Endothelial cell of umbilical vein (primary cell): Measurements from ENCODE around the gene GLUD2. TPM values are rescaled to one million over a fixed set of nuclear protein-coding genes. Genes with fewer than 3 reads are reported as not detected.

Experiments
- BruUV-seq: library from RNA; stranded (reverse); fragments of 400-500 nt; replicated peaks from 2 replicates; lab custom pipeline; 2021; lab: Mats Ljungman, UMichigan
- CTCF ChIA-PET: fragments of 300-600, 350-600 bp; sonication (Branson Sonifier 250); formaldehyde crosslinking; loops from one replicate; lab custom pipeline; 2021; ENCODE audit warnings: antibody characterized with exemption, inconsistent platforms; lab: Charles Lee
- POLR2A ChIA-PET: fragments of 300-600, 350-600 bp; sonication (Branson Sonifier 250); formaldehyde crosslinking; loops from one replicate; lab custom pipeline; 2021; ENCODE audit warnings: antibody characterized with exemption, inconsistent platforms; lab: Charles Lee
- DNase-seq: peaks from one replicate; pipeline ENCODE4 v3.0.0-alpha.2; 2011; ENCODE audit warnings: low read depth, low spot score
- FAIRE-seq: peaks from 2 replicates; lab custom pipeline; 2011; peaks lifted over from hg19 to GRCh38; lab: Jason Lieb, UNC
- H2AFZ ChIP-seq: 2 replicates; pipeline ENCODE4 v1.6.0; 2012; ENCODE audit warnings: low read depth, low read length, control low read depth, inconsistent platforms
- H3K27ac ChIP-seq: 2 replicates; pipeline ENCODE4 v1.5.1; 2011; ENCODE audit warnings: low read depth, mild to moderate bottlenecking, control low read depth, low read length, moderate library complexity; ENCODE audit not compliant: insufficient read depth
- H3K27me3 ChIP-seq, 2 experiments: 2 replicates each; pipeline versions ENCODE4 v1.6.0 to v1.6.1; 2011; ENCODE audit warnings: low read length in 2 of 2, mixed read lengths in 1 of 2; ENCODE audit not compliant: control insufficient read depth in 2 of 2, insufficient read depth in 2 of 2
- H3K36me3 ChIP-seq, 2 experiments: 2 replicates in 1 of 2; 3 replicates in 1 of 2; pipeline ENCODE4 v1.5.1; 2011; ENCODE audit warnings: low read length in 2 of 2, mild to moderate bottlenecking in 1 of 2, moderate library complexity in 1 of 2; ENCODE audit not compliant: control insufficient read depth in 2 of 2, insufficient read depth in 2 of 2; ENCODE audit errors: extremely low read depth in 1 of 2
- H3K4me1 ChIP-seq: 3 replicates; pipeline ENCODE4 v1.5.1; 2011; ENCODE audit warnings: mild to moderate bottlenecking, low read length; ENCODE audit not compliant: control insufficient read depth, insufficient read depth; ENCODE audit errors: extremely low read depth
- H3K4me2 ChIP-seq: 2 replicates; pipeline ENCODE4 v1.6.1; 2011; ENCODE audit warnings: low read length, control low read depth, mixed read lengths; ENCODE audit not compliant: insufficient read depth
- H3K4me3 ChIP-seq, 3 experiments: fragments of 200-600 bp in 1 of 3; sonication (generic), shearing (Covaris generic) in 1 of 3; replicated peaks in 1 of 3; 2 replicates each; pipeline ENCODE4 v1.5.1; 2011 to 2016; ENCODE audit warnings: control low read depth in 3 of 3, low read length in 3 of 3, mild to moderate bottlenecking in 2 of 3, inconsistent platforms in 1 of 3, low read depth in 1 of 3, moderate library complexity in 1 of 3; ENCODE audit not compliant: insufficient read depth in 1 of 3
- H3K79me2 ChIP-seq: 2 replicates; pipeline ENCODE4 v1.6.0; 2012; ENCODE audit warnings: low read length, inconsistent platforms; ENCODE audit not compliant: control insufficient read depth, insufficient read depth
- H3K9ac ChIP-seq: replicated peaks from 2 replicates; pipeline ENCODE3; 2011; ENCODE audit warnings: low read length, control low read depth; ENCODE audit not compliant: insufficient read depth; ENCODE audit errors: extremely low read depth
- H3K9me1 ChIP-seq: replicated peaks from 3 replicates; pipeline ENCODE4 v1.6.0; 2011; ENCODE audit warnings: mild to moderate bottlenecking, low read length; ENCODE audit not compliant: control insufficient read depth, insufficient read depth; ENCODE audit errors: extremely low read depth
- H3K9me3 ChIP-seq: replicated peaks from 2 replicates; pipeline ENCODE4 v1.5.1; 2012; ENCODE audit warnings: low read length, inconsistent platforms; ENCODE audit not compliant: control insufficient read depth, insufficient read depth
- H4K20me1 ChIP-seq: replicated peaks from 2 replicates; pipeline ENCODE3; 2011; ENCODE audit warnings: mild to moderate bottlenecking, low read length; ENCODE audit not compliant: control insufficient read depth, insufficient read depth; ENCODE audit errors: extremely low read depth
- EZH2 ChIP-seq: IDR thresholded peaks from 2 replicates; pipeline ENCODE4 v1.6.1; 2012; ENCODE audit warnings: borderline replicate concordance, low read depth, mild to moderate bottlenecking, moderate library complexity, low read length, inconsistent platforms; ENCODE audit not compliant: severe bottlenecking
- FOS ChIP-seq: IDR thresholded peaks from 2 replicates; pipeline ENCODE4 v1.6.1; 2011; ENCODE audit warnings: mild to moderate bottlenecking, low read length, moderate library complexity, borderline replicate concordance; ENCODE audit not compliant: insufficient read depth
- GATA2 ChIP-seq: IDR thresholded peaks from 2 replicates; pipeline ENCODE4 v1.7.0; 2011; ENCODE audit warnings: low read depth, mild to moderate bottlenecking, moderate library complexity, mixed read lengths, low read length; ENCODE audit not compliant: insufficient read length, insufficient read depth
- JUN ChIP-seq: IDR thresholded peaks from 2 replicates; pipeline ENCODE4 v1.6.1; 2011; ENCODE audit warnings: borderline replicate concordance, low read depth; ENCODE audit not compliant: insufficient read length, insufficient read depth
- MYC ChIP-seq: IDR thresholded peaks from one replicate; pipeline ENCODE4 v1.6.1; 2011; ENCODE audit warnings: mild to moderate bottlenecking, low read depth, low read length
- POLR2A ChIP-seq: IDR thresholded peaks from 2 replicates; pipeline ENCODE4 v1.6.1; 2012; ENCODE audit warnings: low read depth, mild to moderate bottlenecking, control low read depth, low read length
- POLR2AphosphoS5 ChIP-seq: IDR thresholded peaks from 2 replicates; pipeline ENCODE4 v1.6.1; 2012; ENCODE audit warnings: low read depth, mild to moderate bottlenecking, control low read depth, low read length, moderate library complexity; ENCODE audit not compliant: insufficient read depth
- dilution Hi-C: fragments of 300-500 bp; cut with MboI; formaldehyde crosslinking; loops from one replicate; pipeline ENCODE4 v1.15.0; 2019; ENCODE audit warnings: low sequenced_read_pairs; ENCODE audit not compliant: extremely low pct_ligation_motif_present
- intact Hi-C: fragments of 100-400 bp; cut with micrococcal nuclease; formaldehyde crosslinking; loops from one replicate; pipeline ENCODE4 v1.10.0; 2022
- polyA plus RNA-seq, 4 experiments: library from polyadenylated mRNA; depleted of rRNA in 3 of 4; stranded (reverse) in 3 of 4; unstranded in 1 of 4; fragments of >200 nt; gene quantifications; 2 replicates each; pipeline versions ENCODE4 v1.2.1 to v1.2.3, GENCODE V29; 2011 to 2012; ENCODE audit warnings: missing spikeins in 1 of 4
- total RNA-seq: library from RNA; stranded (reverse); gene quantifications from 2 replicates; pipeline ENCODE4 v1.2.3, GENCODE V29; 2021
- TF ChIP-seq, protein P1 (sequence below), 2 donors: IDR thresholded peaks; 1 replicate in 1 of 2; 2 replicates in 1 of 2; pipeline ENCODE4 v1.5.1; 2011; ENCODE audit warnings: low read length in 2 of 2, mild to moderate bottlenecking in 2 of 2, moderate library complexity in 2 of 2, control low read depth in 1 of 2, inconsistent platforms in 1 of 2, low read depth in 1 of 2; ENCODE audit not compliant: insufficient read depth in 1 of 2; ENCODE audit errors: extremely low read depth in 1 of 2
- TF ChIP-seq, protein P2 (sequence below): IDR thresholded peaks from 2 replicates; pipeline ENCODE4 v1.6.1; 2011; ENCODE audit not compliant: insufficient read depth, insufficient read length

The GLUD2 gene
- total and polyA plus RNA-seq, 2 donors (not counting 3 experiments of a cell fraction or from before 2014, with no cell fraction given) = 0.19 to 0.33 TPM

DNA sequence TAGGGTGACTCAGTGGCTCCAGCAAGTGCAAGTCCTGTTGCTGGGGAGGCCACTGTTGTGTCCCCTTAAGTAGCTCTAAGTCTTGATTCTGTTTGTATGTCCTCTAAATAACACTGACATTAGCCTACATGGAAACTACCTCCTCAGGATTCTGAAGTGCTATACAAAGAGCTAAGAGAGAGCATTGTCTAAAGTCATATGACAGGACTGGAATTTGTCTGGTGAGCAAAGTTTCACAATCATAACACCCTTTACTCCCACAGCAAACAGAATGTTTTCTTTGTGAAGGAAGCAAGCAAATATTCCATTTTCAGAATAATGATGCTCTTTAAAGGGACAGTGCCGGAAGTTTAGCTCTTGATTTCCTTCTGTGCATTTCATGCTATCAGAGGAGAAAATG, 38.5 kb upstream of the GLUD2 start:
- no peaks in the 10 kb centered on the region for H3K9me1 ChIP-seq
- no peaks in the 10 kb centered on the region for H3K4me1 ChIP-seq
- FAIRE-seq (no peak), DNase-seq (no peak)
- TF ChIP-seq GATA2 (no peak), POLR2AphosphoS5 (no peak), POLR2A (no peak), EZH2 (no peak), JUN (no peak), MYC (no peak), FOS (no peak)
- TF ChIP-seq, protein P1, sequence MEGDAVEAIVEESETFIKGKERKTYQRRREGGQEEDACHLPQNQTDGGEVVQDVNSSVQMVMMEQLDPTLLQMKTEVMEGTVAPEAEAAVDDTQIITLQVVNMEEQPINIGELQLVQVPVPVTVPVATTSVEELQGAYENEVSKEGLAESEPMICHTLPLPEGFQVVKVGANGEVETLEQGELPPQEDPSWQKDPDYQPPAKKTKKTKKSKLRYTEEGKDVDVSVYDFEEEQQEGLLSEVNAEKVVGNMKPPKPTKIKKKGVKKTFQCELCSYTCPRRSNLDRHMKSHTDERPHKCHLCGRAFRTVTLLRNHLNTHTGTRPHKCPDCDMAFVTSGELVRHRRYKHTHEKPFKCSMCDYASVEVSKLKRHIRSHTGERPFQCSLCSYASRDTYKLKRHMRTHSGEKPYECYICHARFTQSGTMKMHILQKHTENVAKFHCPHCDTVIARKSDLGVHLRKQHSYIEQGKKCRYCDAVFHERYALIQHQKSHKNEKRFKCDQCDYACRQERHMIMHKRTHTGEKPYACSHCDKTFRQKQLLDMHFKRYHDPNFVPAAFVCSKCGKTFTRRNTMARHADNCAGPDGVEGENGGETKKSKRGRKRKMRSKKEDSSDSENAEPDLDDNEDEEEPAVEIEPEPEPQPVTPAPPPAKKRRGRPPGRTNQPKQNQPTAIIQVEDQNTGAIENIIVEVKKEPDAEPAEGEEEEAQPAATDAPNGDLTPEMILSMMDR (IDR thresholded peaks at IDR 0.05; ENCODE audit: extremely low read depth in 1 of 2, insufficient read depth in 1 of 2, low read depth in 1 of 2, low read length in 2 of 2) = no peak
- TF ChIP-seq, protein P2, sequence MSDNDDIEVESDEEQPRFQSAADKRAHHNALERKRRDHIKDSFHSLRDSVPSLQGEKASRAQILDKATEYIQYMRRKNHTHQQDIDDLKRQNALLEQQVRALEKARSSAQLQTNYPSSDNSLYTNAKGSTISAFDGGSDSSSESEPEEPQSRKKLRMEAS = no peak
- no peak overlapping the region for H2AFZ ChIP-seq
- no peak overlapping the region for H3K4me2 ChIP-seq
- no peaks in the 10 kb centered on the region for H3K9me3 ChIP-seq
- no peaks in the 10 kb centered on the region for H3K79me2 ChIP-seq
- no TSS peak for BruUV-seq
- dilution Hi-C loops = no loop called here
- intact Hi-C loops = no loop called here
- H3K27me3 ChIP-seq = no peaks in the 10 kb centered on the region
- H3K27ac ChIP-seq = no peak overlapping the region
- no peak overlapping the region for H3K4me3 ChIP-seq
- POLR2A ChIA-PET = no interaction called here
- H4K20me1 ChIP-seq = no peaks in the 10 kb centered on the region
- CTCF ChIA-PET = no interaction called here
- H3K9ac ChIP-seq = no peak overlapping the region
- no peaks in the 10 kb centered on the region for H3K36me3 ChIP-seq
